ENCODE results near the gene FNIP2. TPM values are rescaled to one million over a fixed set of nuclear protein-coding genes. Genes with fewer than 3 reads are reported as not detected.
"Not testable (repeated sequence)": the region's sequence is repeated elsewhere in the genome, so short reads cannot be mapped to it uniquely, and the experiment has no call there.

The FNIP2 gene
- total RNA-seq, 1 donor from 2014 or later: 44.0 TPM

DNA sequence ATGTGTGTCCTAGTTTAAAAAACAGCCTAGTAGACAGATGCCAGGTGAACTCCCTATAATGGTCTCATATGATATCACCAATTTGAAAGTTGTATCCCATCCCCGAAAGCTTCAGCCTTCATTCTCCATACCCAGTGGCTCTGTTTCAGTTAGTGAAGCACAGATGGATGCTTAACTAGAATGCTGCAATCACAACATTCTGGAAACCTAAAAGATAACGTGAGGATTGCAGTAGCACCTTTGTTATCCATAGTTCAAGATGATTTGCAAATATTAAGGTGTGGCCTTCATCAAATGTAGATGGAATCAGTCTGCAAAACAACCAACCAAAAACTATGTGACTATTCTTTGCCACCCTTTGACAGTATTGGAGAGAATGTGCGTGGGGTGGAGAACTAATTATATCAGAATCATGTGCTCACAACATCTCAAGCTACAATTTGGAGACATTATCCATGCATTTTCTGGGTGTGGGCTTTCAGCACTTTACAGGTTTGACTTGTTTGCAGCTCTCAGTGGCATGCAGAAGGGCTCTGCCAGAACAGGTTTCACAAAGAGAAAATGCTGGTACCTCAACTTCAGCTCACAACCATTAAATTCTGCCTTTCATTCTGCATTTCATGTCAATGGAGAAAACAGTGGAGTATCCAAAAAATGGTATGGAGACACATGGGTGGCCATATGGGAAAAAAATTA, 27.4 kb upstream of the FNIP2 start:
- Histone ChIP-seq H3K9me3 (replicated peaks) (peaks cover 8% of the 10 kb centered on the region), H3K4me1 (no peaks in the 10 kb centered on the region), H3K27me3 (ENCODE audit: low read depth) (no peaks in the 10 kb centered on the region), H3K4me3 (no peak overlapping the region), H3K36me3 (no peaks in the 10 kb centered on the region), H3K27ac (replicated peaks) (no peak overlapping the region)
- TF ChIP-seq, protein P1, sequence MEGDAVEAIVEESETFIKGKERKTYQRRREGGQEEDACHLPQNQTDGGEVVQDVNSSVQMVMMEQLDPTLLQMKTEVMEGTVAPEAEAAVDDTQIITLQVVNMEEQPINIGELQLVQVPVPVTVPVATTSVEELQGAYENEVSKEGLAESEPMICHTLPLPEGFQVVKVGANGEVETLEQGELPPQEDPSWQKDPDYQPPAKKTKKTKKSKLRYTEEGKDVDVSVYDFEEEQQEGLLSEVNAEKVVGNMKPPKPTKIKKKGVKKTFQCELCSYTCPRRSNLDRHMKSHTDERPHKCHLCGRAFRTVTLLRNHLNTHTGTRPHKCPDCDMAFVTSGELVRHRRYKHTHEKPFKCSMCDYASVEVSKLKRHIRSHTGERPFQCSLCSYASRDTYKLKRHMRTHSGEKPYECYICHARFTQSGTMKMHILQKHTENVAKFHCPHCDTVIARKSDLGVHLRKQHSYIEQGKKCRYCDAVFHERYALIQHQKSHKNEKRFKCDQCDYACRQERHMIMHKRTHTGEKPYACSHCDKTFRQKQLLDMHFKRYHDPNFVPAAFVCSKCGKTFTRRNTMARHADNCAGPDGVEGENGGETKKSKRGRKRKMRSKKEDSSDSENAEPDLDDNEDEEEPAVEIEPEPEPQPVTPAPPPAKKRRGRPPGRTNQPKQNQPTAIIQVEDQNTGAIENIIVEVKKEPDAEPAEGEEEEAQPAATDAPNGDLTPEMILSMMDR (IDR thresholded peaks at IDR 0.05; ENCODE audit: borderline replicate concordance): no peak
- no peak for DNase-seq
- intact Hi-C loops (cut with micrococcal nuclease): no loop called here

DNA sequence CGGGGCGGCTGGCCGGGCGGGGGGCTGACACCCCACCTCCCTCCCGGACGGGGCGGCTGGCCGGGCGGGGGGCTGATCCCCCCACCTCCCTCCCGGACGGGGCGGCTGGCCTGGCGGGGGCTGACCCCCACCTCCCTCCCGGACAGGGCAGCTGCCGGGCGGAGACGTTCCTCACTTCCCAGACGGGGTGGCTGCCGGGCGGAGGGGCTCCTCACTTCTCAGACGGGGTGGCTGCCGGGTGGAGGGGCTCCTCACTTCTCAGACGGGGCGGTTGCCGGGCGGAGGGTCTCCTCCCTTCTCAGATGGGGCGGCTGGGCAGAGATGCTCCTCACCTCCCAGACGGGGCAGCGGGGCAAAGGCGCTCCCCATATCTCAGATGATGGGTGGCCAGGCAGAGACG, 22.3 kb upstream of the FNIP2 start:
- H3K27ac ChIP-seq (replicated peaks); intact Hi-C loops (cut with micrococcal nuclease); H3K4me1 ChIP-seq; H3K9me3 ChIP-seq (replicated peaks); H3K27me3 ChIP-seq (ENCODE audit: low read depth); H3K36me3 ChIP-seq; DNase-seq; H3K4me3 ChIP-seq: not testable (repeated sequence)

DNA sequence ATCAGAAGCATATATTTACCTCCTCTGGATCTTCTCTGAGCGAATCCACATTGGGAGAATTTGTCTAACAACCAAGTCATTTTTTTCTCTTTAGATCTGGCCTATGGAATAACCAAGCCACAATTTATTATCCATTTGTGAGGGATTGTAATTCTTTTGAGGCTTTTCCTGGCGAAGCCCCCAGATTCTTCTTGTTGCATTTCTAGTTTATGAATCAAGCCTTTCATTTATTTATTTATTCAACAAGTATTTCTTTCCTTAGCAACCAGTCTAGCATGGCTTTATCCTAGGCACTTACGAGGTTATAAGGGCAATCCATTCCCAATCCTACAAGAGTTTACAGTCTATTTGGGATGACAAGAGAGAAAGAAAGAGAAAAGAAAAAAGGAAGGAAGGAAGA, 18.4 kb upstream of the FNIP2 start:
- H3K4me1 ChIP-seq: no peaks in the 10 kb centered on the region
- H3K27ac ChIP-seq (replicated peaks): no peak overlapping the region
- intact Hi-C loops (cut with micrococcal nuclease): no loop called here
- H3K27me3 ChIP-seq (ENCODE audit: low read depth): no peaks in the 10 kb centered on the region
- TF ChIP-seq, protein P1 (IDR thresholded peaks at IDR 0.05; ENCODE audit: borderline replicate concordance): no peak
- no peaks in the 10 kb centered on the region for H3K9me3 ChIP-seq (replicated peaks)
- DNase-seq: no peak
- no peaks in the 10 kb centered on the region for H3K36me3 ChIP-seq
- no peak overlapping the region for H3K4me3 ChIP-seq

DNA sequence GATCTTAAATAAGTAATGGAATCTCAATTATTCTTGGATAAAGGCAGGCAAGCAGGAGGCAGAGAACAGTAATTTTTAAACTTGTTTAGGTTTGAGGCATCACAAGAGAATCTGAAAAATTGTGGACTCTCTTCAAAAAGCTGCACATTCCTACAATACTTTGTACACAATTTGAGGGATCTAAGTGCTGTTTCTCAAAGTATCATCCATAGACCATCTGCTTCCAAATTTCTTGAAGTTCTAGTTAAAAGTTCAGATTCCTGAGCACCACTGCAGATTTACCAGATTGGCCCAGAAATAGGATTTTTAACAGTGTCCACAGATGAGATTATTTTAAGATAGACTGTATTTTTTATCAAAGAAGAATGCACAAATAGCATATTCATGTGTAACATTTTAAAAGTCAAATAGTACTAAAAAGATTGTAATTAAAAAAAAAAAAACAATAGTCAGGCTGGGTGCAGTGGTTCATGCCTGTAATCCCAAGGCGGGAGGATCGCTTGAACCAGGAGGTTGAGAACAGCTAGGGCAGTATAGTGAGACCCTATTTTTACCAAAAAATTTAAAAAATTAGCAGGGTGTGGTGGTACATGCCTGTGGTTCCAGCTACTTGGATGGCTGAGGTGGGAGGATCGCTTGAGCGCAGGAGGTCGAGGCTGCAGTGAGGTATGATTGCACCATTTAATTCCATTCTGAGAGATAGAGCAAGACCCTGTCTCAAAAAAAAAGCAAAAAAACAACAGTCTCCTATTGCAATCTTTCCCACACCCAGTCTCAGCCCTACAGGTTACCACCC, 14.2 kb upstream of the FNIP2 start:
- no peaks in the 10 kb centered on the region for H3K27me3 ChIP-seq (ENCODE audit: low read depth)
- H3K4me1 ChIP-seq: no peaks in the 10 kb centered on the region
- no peak overlapping the region for H3K4me3 ChIP-seq
- H3K36me3 ChIP-seq: no peaks in the 10 kb centered on the region
- intact Hi-C loops (cut with micrococcal nuclease): no loop called here
- TF ChIP-seq, protein P1 (IDR thresholded peaks at IDR 0.05; ENCODE audit: borderline replicate concordance): no peak
- DNase-seq: no peak
- H3K27ac ChIP-seq (replicated peaks): no peak overlapping the region
- peaks cover 16% of the 10 kb centered on the region for H3K9me3 ChIP-seq (replicated peaks)

DNA sequence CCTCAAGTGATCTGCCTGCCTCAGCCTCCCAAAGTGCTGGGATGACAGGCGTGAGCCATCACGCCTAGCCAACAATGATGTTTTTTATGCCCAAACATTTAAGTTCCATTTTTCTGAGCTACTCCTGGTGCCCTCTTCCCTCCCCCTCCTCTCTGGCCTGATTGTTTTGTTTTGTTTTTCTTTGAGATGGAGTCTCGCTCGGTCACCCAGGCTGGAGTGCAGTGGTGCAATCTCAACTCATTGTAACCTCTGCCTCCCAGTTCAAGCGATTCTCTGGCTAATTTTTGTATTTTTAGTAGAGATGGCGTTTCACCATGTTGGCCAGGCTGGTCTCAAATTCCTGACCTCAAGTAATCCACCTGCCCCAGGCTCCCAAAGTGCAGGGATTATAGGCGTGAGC, 13.0 kb upstream of the FNIP2 start:
- H3K27ac ChIP-seq (replicated peaks); H3K4me3 ChIP-seq; H3K36me3 ChIP-seq; H3K4me1 ChIP-seq; intact Hi-C loops (cut with micrococcal nuclease); DNase-seq; H3K27me3 ChIP-seq (ENCODE audit: low read depth): not testable (repeated sequence)
- peaks cover 16% of the 10 kb centered on the region for H3K9me3 ChIP-seq (replicated peaks)

DNA sequence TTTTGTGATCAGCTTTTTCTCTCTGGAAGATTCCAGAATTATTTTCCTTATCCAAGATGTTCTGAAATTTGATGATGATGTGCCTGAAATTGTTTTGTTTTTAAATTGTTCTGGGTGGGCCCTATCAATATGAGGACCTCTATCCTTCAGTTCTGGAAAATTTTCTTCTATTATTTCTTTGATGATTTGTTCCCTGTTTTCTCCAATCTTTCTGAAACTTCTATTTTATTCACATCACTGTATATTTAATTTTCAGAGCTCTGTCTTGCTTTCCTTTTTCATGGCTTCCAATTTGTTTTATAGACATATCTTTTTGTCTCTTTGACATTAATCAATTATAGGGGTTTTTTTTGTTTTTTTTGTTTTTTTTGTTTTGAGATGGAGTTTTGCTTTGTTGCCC, 12.2 kb upstream of the FNIP2 start:
- intact Hi-C loops (cut with micrococcal nuclease): no loop called here
- Histone ChIP-seq H3K27ac (replicated peaks) (no peak overlapping the region), H3K9me3 (replicated peaks) (peaks cover 16% of the 10 kb centered on the region), H3K4me3 (no peak overlapping the region), H3K36me3 (no peaks in the 10 kb centered on the region), H3K27me3 (ENCODE audit: low read depth) (no peaks in the 10 kb centered on the region), H3K4me1 (no peaks in the 10 kb centered on the region)
- TF ChIP-seq, protein P1 (IDR thresholded peaks at IDR 0.05; ENCODE audit: borderline replicate concordance): no peak
- DNase-seq: no peak

Data from left ventricle myocardium inferior (tissue), 1 donor.